Measurements from ENCODE around the gene KRTAP10-9.
"Not testable (repeated sequence)": the region's sequence is repeated elsewhere in the genome, so short reads cannot be mapped to it uniquely, and the experiment has no call there.

Gene KRTAP10-9

DNA sequence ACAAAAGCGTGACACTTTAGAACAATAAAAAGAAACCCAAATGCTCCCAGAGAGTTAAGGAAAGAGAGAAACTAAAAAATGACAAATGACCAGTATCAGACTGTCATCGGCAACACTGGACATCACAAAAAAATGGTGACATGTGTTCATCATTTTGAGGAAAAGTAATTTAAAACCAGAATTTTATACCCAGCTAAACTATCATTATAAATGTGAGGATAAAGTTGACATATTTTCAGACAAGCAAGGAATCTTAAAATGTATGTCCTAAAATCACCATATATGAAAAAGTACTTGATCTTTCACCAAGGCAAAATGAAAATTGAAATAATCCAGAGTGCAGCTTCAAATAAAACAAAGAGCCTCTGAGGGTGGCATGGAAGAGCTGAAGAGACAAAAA, 18.0 kb downstream of the KRTAP10-9 start:
- DNase-seq, result no peak

- not testable (repeated sequence) for DNase-seq
These were observed 19.7 kb downstream of the KRTAP10-9 start, which contains the start of gene KRTAP10-11 for GRCh38 chr21:44646366-44647221. Gene KRTAP10-11 (plus strand): TSS chr21:44646414. CDS start chr21:44646459, 45 bp downstream.

- no peak for DNase-seq
These were observed 20.3 kb downstream of the KRTAP10-9 start for GRCh38 chr21:44647222-44647552.

DNA sequence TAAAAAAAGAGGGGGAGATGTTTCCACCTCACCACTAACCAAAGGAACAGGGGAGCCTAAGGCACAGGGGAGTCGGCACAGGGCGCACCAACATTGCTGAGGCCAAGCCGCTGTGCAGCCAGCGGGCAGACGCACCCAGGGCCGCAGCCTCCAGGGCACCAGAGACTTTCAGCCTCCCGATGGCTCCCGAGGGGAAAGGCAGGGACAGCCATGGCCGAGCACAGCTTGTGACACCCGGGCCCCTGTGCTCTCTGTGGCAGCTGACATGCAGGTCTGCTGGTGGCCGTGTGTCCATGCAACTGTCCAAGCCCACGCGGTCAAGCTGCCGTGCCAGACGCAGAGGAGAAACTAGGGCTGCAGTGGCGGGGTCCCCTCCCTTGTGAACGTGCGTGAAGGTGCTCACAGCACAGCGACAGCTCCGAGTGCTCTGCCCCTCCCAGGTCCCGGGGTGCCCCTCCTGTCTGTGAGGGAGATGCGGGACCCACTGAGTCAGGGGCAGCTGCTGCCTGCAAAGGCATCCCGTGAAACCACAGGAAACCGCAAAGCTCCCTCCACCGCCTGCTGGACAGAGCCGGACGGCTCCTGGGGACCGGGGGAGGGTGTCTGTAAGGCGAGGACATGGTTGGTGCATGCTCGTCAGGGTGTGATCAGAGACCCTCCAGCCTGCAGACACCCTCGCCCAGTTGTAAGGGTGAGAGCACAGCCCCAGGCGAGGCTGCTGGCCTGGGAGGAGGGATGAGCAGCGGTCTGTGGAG, 21.8 kb downstream of the KRTAP10-9 start:
- no peak for DNase-seq

DNA sequence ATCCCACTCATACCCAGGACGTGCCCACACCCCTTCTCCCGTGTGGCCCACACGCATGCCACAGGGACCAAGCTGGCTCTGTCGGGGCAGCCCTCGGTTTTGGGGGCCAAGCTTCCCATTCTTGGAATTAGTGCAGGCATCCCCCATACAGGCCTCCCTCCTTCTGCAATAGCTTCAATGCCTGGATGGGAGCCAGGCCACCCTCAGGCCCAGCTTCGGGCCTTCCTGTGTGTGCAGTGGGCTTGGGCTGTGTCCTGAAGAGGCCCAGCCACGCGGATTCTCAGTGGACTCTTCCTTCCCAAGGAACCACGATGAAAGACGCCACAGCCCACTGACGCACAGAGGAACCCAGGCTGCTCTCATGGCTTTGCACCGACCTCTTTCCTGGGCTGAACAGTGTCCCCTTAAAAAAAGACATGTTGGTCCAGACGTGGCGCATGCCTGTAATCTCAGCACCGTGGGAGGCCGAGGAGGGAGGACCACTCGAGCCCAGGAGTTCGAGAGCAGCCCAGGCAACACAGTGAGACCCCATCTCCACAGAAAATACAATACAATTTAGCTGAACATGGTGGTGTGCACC, 22.7 kb downstream of the KRTAP10-9 start:
- no peak for DNase-seq

- DNase-seq, result no peak
These were observed 23.5 kb downstream of the KRTAP10-9 start for GRCh38 chr21:44650265-44650972.

DNA sequence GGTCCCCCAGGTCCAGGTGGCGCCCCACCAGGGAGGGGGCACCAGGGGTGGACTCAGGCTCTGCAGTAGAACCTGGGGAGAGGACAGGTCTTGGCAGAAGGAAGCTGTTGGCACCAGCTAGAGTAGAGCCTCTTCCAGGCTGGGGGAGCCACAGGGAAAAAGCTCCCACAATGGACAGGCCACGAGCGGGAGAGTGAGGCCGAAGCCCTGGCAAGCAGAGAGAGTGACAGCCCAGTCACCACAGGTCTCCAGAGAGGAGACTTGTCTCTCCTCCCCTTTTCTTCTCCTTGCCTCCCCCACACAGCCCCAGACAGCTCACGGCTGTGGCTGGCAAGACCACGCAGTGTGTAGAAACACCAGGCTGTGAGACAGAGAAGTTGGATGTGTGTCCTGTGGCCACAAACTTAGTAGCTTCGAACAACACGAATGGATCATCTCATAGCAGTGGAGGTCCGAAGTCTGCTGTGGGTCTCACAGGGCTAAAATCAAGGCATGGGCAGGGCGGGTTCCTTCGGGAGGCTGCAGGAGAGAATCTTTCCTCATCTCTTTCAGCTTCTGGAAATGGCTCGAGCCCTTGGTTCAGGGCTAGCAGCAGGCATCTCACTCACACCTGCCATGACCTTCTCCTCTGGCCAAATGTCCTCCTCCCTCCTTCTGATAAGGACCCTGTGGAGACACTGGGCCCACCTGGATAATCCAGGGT, 24.2 kb downstream of the KRTAP10-9 start:
- DNase-seq, result no peak

DNA sequence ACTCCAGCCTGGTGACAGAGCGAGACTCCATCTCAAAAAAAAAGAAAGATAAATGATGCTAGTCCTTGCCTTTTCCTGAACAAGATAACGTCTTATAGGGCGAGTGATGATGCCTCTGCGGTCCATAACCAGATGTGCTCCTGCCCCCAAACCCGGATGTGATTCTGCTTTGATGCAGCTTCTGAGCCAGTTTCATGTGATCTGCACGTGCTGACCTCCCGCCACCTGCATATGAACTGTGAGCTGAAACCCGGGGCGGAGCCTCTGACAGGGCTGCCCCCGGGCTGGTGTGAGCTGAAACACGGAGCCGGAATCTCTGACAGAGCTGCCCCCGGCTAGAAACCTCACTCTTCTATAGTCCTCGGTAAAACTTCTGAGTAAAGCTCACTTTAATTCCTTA, 26.2 kb downstream of the KRTAP10-9 start:
- no peak for DNase-seq

DNA sequence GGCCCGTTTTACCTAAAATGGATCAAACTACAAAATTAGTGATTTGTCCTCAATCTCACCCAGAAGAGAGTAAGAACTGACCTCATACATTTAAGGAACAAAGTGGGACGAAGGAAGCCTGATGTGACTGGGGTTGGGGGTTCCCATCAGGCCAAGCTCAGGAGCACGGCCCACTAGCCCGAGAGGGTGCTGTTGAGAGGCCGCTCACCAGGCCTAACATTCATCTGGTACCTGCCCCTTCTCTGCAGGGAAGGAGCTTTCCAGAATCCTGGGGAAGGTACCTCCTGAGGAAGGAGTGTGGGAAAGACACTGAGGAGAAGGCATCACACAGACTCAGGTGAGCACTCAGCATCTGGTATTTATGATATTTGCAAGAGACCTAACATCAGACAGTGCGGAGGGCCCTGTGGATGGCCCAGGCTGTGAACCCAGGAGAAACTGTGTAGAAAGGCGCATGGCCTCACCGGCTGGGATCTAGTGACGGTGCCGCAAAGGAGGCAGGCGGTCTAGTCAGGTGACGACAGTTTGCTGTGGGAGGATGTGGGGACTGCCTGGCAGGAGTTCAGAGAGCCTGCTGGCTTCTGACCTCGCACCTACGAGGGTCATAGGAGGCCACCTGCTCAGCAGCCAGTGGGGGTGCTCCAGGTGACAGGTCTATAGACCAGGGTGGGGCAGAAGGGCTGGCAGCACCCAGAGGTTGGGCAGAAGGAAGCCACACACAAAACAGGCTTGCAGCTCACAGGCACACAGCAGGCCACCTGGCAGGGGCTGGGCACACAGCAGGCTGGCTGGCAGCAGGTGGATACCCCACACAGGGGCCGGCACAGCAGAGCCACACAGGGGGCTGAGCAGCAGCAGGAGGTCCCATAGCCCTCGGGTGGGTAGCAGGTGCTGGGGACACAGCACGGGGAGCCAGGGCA, 27.0 kb downstream of the KRTAP10-9 start:
- no peak for DNase-seq

GRCh38 chr21:44654576-44655175, 27.8 kb downstream of the KRTAP10-9 start, which contains the start of gene KRTAP12-4:
Gene KRTAP12-4 (minus strand): TSS chr21:44654659. CDS start chr21:44654614, 45 bp downstream.
- DNase-seq, result no peak

- DNase-seq, result no peak
These were observed 30.0 kb downstream of the KRTAP10-9 start for GRCh38 chr21:44656868-44657267.

GRCh38 chr21:44657635-44658540, 31.0 kb downstream of the KRTAP10-9 start, which contains the start of gene KRTAP12-3:
Gene KRTAP12-3 (plus strand): TSS chr21:44657932. CDS start chr21:44657980, 48 bp downstream.
- no peak for DNase-seq

DNA sequence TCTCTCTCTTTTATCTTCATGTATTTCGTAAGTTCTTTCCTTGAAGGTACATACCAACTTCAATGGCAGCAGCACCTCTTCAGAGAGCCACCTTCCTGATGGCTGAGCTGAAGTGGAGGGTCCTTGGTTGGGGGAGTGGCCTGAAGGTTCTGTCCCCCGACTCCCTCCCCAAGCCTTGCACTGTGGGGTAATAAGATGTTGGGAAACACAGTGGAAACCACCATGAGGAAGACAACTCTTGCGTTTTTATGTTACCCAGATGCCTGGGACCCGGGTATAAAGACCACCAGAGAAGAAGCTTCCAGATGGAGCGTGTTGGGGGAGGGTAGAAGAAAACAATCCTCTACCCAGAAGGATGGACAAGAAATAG, 31.6 kb downstream of the KRTAP10-9 start:
- no peak for DNase-seq

GRCh38 chr21:44658913-44659595, 32.2 kb downstream of the KRTAP10-9 start:
- no peak for DNase-seq

DNA sequence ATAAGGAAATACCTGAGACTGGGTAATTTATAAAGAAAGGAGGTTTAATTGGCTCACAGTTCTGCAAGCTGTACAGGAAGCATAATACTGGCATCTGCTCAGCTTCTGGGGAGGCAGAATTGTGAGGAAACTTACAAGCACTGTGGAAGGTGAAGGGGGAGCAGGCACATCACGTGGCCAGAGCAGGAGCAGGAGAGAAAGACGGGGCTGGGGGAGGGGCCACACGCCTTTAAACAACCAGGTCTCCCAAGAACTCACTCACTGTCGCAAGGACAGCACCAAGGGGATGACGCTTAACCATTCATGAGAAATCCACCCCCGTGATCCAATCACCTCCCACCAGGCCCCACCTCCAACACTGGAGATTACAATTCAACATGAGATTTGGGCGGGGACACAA, 34.7 kb downstream of the KRTAP10-9 start:
- DNase-seq, result not testable (repeated sequence)

DNA sequence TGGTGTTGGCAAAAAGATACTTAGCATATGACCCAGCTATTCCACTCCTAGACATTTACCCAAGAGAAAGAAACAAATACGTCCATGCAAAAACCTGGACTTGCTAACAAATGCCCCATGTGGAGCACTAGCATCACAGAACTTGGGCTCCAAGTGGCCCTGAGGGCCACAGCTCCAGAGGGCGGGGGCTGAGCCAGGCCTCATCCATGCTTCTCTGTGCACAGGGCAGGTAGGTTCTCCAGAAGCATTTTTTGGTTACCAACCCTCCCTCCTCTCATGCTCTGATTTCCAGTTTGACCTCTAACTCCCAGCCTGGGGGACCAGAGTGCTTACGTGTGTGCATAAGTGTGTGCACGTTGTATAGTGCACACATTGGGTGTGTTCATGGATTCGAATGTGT, 37.8 kb downstream of the KRTAP10-9 start:
- no peak for DNase-seq

DNA sequence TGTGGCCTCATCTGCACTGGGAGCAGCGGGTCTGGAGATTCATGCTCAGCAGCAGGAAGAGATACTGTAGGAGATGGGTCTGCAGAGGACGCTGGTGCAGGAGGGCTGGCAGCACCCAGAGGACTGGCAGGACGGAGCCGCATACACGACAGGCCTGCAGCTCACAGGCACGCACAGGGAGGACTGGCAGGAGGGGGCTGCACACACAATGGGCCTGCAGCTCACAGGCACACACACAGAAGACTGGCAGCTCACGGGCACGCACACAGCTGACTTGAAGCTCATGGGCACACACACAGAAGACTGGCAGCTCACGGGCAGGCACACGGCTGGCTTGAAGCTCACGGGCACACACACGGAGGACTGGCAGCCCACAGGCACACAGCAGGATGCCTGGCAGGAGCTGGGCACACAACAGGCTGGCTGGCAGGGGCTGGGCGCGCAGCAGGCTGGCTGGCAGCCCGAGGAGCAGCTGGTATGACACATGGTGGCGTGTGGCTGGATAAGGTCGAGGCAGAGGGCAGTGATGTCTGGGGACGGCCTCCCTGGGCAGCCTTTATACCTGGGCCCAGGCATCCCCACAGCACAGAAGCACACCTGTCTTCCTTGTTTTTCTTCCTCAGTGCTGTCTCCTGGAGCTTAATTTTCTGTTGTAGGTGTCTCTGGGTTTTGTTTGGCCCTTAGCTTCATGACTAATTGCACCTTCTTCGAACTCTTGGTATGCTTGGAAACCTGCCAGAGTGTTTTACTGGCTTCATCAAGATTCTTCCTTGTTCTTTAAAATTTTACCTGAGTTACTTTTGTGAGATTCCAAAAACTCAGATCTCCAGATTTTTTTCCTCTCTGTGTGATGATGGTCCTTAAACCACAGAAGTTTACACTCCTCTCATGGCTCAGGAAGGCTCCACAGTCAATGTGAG, 39.8 kb downstream of the KRTAP10-9 start, which contains the start of gene KRTAP12-2:
KRTAP12-2 (minus strand) TSS at position 527 of the 920 bp plus-strand sequence; CDS start at position 486, 41 bp downstream.
- DNase-seq, result no peak

DNA sequence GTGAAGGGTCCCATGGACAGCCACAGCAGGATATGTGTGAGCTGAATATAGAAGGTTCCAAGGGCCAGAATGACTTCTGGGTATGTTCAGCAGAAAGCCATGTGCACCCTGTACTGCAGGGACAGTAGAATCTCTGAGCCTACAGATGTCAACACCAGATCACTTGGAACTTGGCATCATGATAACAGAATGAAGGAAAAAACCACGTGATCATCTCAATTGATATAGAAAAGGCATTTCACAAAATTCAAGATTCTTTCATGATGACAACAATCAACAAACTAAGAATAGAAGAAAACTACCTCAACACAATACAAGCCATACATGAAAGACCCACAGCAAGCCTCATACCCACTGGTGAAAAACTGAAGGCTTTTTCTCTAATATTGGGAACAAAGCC, 40.7 kb downstream of the KRTAP10-9 start:
- DNase-seq, result no peak
